IPS DF 6.9 (cell line): ENCODE measurements around the gene RECQL5.

Source experiments
- DNase-seq: peaks from one replicate; pipeline ENCODE4 v3.0.0-alpha.2; 2013; ENCODE audit warnings: low read depth, low spot score
- H3K27ac ChIP-seq: one replicate; pipeline ENCODE4 v1.5.1; 2013; ENCODE audit warnings: low read length, control low read depth
- H3K27me3 ChIP-seq: 2 replicates; pipeline ENCODE4 v1.6.1; 2013; ENCODE audit warnings: mild to moderate bottlenecking, low read length; ENCODE audit not compliant: control insufficient read depth, insufficient read depth
- H3K36me3 ChIP-seq: 2 replicates; pipeline ENCODE4 v1.6.1; 2013; ENCODE audit warnings: low read length; ENCODE audit not compliant: control insufficient read depth, insufficient read depth
- H3K4me1 ChIP-seq: 2 replicates; pipeline ENCODE4 v1.6.1; 2013; ENCODE audit warnings: low read length; ENCODE audit not compliant: control insufficient read depth, insufficient read depth
- H3K4me3 ChIP-seq: 2 replicates; pipeline ENCODE4 v1.5.1; 2013; ENCODE audit warnings: mild to moderate bottlenecking, low read length
- H3K9me3 ChIP-seq: 2 replicates; pipeline ENCODE4 v1.6.1; 2013; ENCODE audit warnings: low read length, inconsistent platforms; ENCODE audit not compliant: control insufficient read depth, insufficient read depth
- WGBS: extraction: QIAGEN DNeasy Blood & Tissue Kit; methylation state at CpG from one replicate; pipeline ENCODE4 v1.1.7; 2013; ENCODE audit warnings: mixed read lengths, missing lambda C conversion rate; ENCODE audit not compliant: insufficient read length, insufficient coverage; 5-methylcytosine and 5-hydroxymethylcytosine counted together

RECQL5 gene

DNA sequence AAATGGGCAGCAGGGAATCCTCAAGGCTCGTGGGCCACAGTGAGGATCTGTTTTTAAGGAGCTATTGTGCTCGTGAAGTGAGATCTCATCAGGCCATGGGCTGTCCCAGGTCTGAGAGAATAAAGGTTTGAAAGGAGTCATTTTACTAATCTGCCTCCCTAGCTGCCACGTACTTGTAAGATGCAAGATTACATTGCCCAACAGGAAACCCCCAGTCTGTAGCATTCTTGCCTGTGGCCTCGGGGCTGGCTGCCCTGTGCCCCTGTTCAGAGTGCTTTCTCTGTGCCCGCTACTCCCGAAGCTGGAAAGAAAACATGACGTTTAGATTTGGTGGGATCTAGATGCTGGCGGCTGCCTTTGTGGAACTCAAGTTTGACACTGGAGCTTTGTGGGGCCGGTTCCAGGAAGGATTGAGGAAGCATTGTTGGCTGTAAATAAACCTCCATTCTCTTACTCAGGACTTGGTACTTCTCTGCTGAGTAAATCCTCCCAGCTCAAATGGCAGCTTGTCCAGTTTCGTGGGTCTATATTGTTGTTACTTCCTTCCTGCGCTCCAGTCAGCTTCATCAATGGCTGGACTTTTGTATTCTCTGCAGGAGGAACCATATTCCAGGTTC is 21.4 kb upstream of the RECQL5 start:
- DNase-seq, result no peak
- Histone ChIP-seq H3K27me3 (no peaks in the 10 kb centered on the region), H3K36me3 (no peaks in the 10 kb centered on the region; the same call in none of the 2 replicates), H3K4me3 (no peak overlapping the region), H3K4me1 (no peaks in the 10 kb centered on the region), H3K9me3 (no peaks in the 10 kb centered on the region), H3K27ac (no peak overlapping the region)
- WGBS, result no CpG with 5 or more reads among the region's 11 CpGs

DNA sequence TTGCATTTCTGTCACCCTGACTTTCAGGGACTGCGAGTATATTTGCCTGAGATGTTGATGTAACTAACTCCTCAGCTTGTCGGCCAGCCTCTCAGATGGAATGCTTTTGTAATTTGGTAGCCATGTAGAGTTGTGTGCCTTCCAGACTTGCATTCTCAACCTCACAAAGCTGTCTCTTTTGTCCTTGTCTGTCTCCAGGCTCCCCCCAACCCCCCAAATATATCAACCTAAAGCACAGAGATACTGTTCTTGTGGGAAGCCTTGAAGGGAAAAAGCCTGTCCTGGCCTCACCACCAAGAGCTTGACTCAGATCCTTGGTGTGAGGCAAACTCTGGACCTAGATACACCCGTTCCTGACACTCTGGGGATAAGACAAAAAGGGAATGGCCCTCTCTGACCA is 18.5 kb upstream of the RECQL5 start:
- H3K4me1 ChIP-seq, result no peaks in the 10 kb centered on the region
- no peak for DNase-seq
- no peak overlapping the region for H3K4me3 ChIP-seq
- no peak overlapping the region for H3K27ac ChIP-seq
- no peaks in the 10 kb centered on the region for H3K27me3 ChIP-seq
- H3K9me3 ChIP-seq, result no peaks in the 10 kb centered on the region
- H3K36me3 ChIP-seq, result no peaks in the 10 kb centered on the region; the same call in 1 of the 2 replicates
- no CpG with 5 or more reads among the region's 3 CpGs for WGBS

DNA sequence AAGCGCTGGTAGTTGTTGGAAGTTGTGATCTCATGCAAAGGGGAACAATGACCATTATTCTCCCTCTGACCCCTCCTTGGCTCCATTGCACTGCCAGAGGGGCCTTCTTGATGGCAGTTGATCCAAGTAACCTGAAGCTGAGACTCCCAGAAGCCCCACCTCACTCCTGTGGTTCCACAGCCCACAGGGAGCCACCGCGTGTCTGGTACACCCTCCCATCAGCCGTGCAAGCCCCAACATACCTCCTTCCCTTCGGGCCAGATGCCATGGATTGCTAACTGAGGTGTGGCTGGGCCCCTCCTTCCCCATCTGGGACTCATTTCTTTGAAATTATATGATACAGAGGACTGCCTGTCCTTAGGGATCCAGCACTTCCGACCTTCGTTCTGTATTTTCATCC is 18.0 kb upstream of the RECQL5 start:
- Histone ChIP-seq H3K27me3 (no peaks in the 10 kb centered on the region), H3K4me3 (no peak overlapping the region), H3K36me3 (no peaks in the 10 kb centered on the region), H3K27ac (no peak overlapping the region), H3K4me1 (no peaks in the 10 kb centered on the region), H3K9me3 (no peaks in the 10 kb centered on the region)
- DNase-seq, result no peak
- WGBS, result no CpG with 5 or more reads among the region's 7 CpGs

DNA sequence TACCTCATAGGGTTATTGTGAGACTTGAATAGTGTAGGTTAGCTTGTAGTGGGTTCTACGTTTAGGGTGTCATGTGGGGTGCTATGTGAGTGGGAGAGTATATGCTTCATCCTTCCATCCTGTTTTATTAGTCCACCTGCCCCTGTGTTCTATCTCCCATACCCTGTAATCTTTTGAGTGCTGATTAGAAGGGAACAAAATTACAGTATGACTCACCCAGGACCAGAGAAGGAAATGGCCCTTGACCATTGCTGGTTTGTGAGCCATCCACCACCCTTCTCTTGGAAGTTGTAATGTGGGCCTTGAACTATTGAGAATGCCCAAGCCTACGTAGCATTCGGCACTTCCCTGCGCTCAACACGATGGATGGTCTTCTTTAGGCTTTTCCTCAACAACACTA is 17.3 kb upstream of the RECQL5 start:
- H3K9me3 ChIP-seq, result no peaks in the 10 kb centered on the region
- no peak for DNase-seq
- H3K36me3 ChIP-seq, result no peaks in the 10 kb centered on the region
- no peak overlapping the region for H3K27ac ChIP-seq
- no CpG with 5 or more reads among the region's 5 CpGs for WGBS
- H3K27me3 ChIP-seq, result no peaks in the 10 kb centered on the region
- no peaks in the 10 kb centered on the region for H3K4me1 ChIP-seq
- H3K4me3 ChIP-seq, result no peak overlapping the region

DNA sequence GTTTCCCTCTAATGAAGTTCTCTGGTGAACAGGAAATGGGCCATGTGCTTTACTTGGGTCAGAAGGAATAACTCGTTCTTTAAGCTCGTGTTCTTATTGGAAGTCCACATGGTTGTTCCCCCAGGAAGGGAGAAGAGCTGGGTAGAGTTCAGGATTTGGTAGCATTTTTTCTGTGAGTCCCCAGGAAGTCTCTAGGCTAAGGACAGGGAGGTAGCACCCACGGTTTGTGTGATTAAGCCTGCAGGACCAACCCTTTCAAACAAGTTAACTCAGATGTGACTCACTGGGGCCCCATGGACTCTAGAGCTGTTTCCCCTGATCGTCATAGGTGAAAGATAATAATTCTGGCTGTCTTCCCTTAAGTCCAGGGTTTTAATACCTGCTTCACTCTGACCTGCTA is 16.6 kb upstream of the RECQL5 start:
- no peaks in the 10 kb centered on the region for H3K27me3 ChIP-seq
- no peak overlapping the region for H3K27ac ChIP-seq
- no peak overlapping the region for H3K4me3 ChIP-seq
- no peaks in the 10 kb centered on the region for H3K36me3 ChIP-seq
- no peaks in the 10 kb centered on the region for H3K4me1 ChIP-seq
- WGBS, result no CpG with 5 or more reads among the region's 4 CpGs
- DNase-seq, result no peak
- no peaks in the 10 kb centered on the region for H3K9me3 ChIP-seq

DNA sequence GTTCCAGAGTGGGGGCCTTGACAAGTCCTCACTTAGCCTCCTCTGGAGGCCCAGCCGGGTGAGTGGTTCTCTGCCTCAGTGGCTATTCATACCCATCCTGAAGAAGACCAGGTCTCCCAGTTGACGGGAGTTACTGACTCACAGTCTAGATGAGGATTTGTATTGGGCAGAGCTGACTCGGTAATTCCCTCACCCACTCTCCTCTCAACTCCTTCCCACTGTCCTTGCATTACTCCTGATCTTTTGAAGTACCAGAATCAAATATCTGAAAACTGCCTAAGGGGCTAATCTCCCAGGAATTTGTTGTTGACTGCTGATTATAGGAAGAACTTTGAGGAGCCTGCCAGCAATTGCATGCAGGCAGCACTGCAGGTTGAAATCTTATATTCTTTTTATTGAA is 14.3 kb upstream of the RECQL5 start:
- no peak for DNase-seq
- WGBS, result no CpG with 5 or more reads among the region's 3 CpGs
- Histone ChIP-seq H3K36me3 (peaks cover 3% of the 10 kb centered on the region; the same call in 1 of the 2 replicates), H3K27ac (no peak overlapping the region), H3K27me3 (no peaks in the 10 kb centered on the region), H3K4me1 (no peaks in the 10 kb centered on the region), H3K4me3 (no peak overlapping the region), H3K9me3 (no peaks in the 10 kb centered on the region)

DNA sequence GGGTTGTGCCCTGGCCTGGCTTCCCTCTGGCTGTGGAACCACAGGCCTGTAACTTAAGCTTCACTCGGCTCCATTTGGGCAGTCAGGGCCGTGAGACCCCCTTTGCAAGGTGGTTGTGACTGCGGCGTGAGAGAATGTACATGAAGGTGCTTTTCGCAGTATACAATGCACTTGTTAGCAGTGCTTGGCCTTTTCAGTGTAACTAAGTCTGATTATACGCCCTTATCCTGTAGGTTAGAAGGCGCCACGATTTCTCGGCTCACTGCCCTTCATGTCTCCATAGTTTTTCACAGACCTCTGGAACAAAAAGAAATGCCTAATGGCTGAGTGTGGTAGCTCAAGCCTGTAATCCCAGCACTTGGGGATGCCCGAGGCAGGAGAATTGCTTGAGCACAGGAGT is 13.5 kb upstream of the RECQL5 start:
- H3K27me3 ChIP-seq, result no peaks in the 10 kb centered on the region
- no CpG with 5 or more reads among the region's 10 CpGs for WGBS
- no peaks in the 10 kb centered on the region for H3K4me1 ChIP-seq
- H3K27ac ChIP-seq, result no peak overlapping the region
- H3K36me3 ChIP-seq, result peaks cover 3% of the 10 kb centered on the region; the same call in 1 of the 2 replicates
- no peak for DNase-seq
- no peak overlapping the region for H3K4me3 ChIP-seq
- no peaks in the 10 kb centered on the region for H3K9me3 ChIP-seq

DNA sequence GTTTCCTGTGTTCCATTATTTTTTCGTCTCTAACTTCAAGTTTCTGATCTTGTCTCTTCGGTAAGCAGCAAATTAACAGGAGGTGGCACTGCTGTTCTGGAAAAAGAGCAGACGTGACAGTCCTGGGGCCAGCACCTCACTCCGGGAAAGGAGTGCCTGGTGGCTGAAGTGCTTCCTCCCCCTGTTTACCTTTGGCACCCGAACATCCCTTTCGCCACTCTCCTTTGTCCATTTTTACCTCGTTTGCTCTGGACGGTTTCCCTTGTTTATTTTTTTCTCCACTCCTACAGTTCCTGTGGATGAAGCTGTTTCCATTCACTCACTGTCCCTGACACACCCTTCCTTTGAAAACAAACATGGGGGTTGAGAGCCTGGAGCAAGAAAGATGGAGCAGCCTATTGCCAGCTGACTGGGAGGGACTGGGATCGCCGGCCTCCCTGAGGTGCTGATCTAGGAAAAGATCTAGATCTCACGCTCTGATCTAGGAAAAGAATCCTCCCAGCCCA is 12.8 kb upstream of the RECQL5 start:
- H3K4me1 ChIP-seq, result no peaks in the 10 kb centered on the region
- no peak for DNase-seq
- no peak overlapping the region for H3K4me3 ChIP-seq
- H3K36me3 ChIP-seq, result peaks cover 3% of the 10 kb centered on the region; the same call in 1 of the 2 replicates
- H3K27ac ChIP-seq, result no peak overlapping the region
- H3K9me3 ChIP-seq, result no peaks in the 10 kb centered on the region
- no CpG with 5 or more reads among the region's 11 CpGs for WGBS
- H3K27me3 ChIP-seq, result no peaks in the 10 kb centered on the region

DNA sequence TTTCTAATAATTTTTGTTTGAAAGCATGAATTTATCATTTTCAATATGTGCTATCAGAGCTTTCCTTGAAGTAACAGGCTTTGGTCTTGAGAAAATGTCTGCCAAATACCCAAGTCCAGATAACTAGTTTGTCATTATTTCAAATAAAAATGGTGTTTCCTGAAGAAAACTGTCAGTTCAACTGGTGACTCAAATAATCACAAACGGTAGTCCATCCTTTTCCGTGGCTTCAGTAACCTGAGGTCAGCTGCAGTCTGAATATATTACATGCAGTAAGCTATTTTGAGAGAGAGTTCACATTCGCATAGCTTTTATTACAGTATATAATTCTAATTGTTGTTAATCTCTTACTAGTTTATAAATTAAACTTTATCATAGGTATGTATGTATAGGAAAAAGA is 9.5 kb upstream of the RECQL5 start:
- no peak overlapping the region for H3K27ac ChIP-seq
- H3K9me3 ChIP-seq, result no peaks in the 10 kb centered on the region
- no peak overlapping the region for H3K4me3 ChIP-seq
- H3K27me3 ChIP-seq, result no peaks in the 10 kb centered on the region
- no peaks in the 10 kb centered on the region for H3K4me1 ChIP-seq
- no CpG with 5 or more reads among the region's 3 CpGs for WGBS
- no peak for DNase-seq
- H3K36me3 ChIP-seq, result peaks cover 10% of the 10 kb centered on the region; the same call in 1 of the 2 replicates

DNA sequence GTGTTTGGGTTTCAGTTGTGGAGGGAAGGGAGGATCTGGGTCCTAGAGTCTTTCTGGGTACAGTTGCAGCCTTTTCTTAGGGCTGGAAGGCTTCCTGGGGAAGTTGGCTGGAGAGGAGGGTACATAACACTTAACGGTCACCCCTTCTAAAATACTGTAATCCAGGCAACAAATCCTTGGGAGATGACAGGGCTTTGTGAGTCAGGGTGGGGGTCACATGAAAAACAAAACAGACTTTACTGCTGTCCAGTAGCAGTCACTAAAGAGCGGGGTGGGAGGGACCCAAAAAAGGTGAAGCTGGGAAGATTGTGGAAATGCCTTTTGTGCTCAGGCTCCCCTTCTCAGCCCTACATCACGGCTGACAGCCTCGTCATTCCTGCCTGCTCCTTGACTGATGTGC is 6.5 kb upstream of the RECQL5 start:
- H3K4me3 ChIP-seq, result no peak overlapping the region
- H3K27ac ChIP-seq, result no peak overlapping the region
- whole genome bisulfite sequencing, result no CpG with 5 or more reads among the region's 4 CpGs
- DNase-seq, result no peak
- no peaks in the 10 kb centered on the region for H3K4me1 ChIP-seq
- H3K9me3 ChIP-seq, result no peaks in the 10 kb centered on the region
- H3K27me3 ChIP-seq, result no peaks in the 10 kb centered on the region
- H3K36me3 ChIP-seq, result peaks cover 13% of the 10 kb centered on the region; the same call in 1 of the 2 replicates

DNA sequence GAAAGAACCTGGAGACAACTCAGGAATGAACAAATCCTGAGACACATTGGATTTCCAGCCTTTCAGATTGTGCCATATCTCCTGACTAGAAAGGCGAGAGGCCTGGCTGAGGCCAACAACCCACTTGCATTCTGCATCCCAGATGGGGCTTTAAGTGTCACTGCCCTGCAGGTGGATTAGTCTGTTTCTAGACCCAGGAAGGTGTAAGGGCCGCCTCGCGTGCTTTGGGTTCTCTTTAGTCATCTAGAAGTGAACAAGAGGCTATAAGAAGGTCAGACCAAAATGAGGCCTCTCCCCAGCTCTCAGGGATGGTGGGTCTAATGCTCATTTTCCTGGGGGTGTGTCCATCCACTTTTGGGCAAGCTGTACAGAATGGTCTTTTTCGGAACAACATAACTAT is 5.1 kb upstream of the RECQL5 start:
- DNase-seq, result no peak
- H3K4me3 ChIP-seq, result no peak overlapping the region
- no CpG with 5 or more reads among the region's 5 CpGs for WGBS
- H3K27ac ChIP-seq, result no peak overlapping the region
- H3K9me3 ChIP-seq, result no peaks in the 10 kb centered on the region
- H3K36me3 ChIP-seq, result peaks cover 11% of the 10 kb centered on the region; the same call in 1 of the 2 replicates
- no peaks in the 10 kb centered on the region for H3K27me3 ChIP-seq
- H3K4me1 ChIP-seq, result no peaks in the 10 kb centered on the region
